DMS153 treated with DMSO at 0.1 percent for 48 hours (cell line): ENCODE measurements around the gene LIMS1.
A peak's percentile ranks its signal among the peaks of the same experiment; 100 is the strongest.
"Not testable (repeated sequence)": the region's sequence is repeated elsewhere in the genome, so short reads cannot be mapped to it uniquely, and the experiment has no call there.

Experiments used
- DNase-seq: peaks from one replicate; lab custom pipeline; 2025; ENCODE audit not compliant: unreplicated experiment; lab: John Stamatoyannopoulos, UW

The LIMS1 gene

DNA sequence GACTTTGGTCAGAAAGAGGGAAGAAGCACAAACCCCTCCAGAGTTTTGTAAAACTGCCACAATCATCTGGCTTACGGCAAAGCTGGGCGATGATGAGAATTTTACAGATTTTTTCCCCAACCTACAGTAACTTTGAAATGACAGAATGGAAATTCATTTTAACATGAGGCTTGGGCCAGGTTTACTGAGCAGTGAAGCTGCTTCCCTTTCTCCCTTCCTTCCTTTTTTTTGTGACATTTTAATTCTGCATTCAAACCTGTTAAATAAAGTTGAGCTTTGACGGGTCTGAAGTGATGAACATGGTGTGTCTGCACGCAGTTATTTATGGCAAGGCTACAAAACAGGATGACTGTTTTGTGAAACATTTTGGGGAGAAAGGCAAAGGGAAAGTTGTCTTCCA lies 123.2 kb downstream of the LIMS1 start:
- not testable (repeated sequence) for DNase-seq

DNA sequence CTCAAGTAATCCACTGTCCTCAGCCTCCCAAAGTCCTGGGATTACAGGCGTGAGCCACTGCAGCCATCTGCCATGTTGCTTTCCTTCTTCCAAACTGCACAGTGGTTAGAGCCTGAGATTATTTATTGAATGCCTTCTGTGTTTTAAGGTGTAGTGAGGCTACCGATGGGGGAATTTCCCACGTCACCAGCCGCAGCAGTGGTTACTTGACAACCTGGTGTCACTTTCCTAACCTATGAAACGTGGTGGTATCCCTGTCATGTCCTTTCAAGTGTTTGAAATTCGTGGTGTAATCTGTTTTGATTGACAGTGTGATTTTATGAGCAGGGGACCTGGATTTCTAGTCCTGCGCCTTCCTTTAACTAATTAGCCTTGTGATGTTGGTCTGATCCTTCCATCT lies 124.3 kb downstream of the LIMS1 start:
- not testable (repeated sequence) for DNase-seq

DNA sequence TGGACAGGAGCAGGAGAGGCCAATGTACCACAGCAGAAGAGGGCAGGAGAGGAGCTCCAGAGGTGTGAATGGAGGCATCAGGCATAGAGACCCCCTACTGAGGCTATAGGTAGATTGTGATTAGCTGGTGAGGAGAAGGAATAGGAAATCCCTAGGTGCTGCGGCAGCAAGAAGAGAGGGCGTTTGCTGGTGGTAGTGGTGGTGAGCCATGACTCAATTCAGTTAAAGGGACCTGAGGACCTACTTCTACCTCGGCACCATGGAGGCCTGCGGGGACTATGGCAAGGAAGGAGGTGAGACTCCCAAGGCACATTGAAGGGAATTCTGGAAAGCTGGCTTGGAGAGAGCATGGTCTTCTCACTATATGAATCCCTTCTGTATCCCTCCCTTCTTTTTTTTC lies 127.2 kb downstream of the LIMS1 start:
- DNase-seq: not testable (repeated sequence)

DNA sequence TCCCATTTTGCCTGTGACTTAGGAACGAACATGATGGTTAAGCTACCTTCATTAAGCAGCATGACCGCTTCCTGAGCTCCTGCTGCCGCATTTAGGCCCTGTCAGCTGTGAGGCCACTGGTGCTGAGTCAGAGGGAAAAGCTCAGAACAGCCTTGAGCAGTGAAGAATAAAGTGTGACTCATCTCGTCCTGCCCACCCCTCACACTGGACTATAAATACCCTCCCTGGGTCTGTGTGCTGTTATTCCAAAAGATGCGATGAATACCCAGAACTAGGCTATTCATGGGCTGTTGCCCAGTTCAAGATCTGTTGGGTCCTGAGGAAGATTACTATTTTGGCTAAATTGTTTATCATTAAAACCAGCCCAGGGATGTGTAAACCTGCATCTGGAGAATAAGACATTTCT lies 127.9 kb downstream of the LIMS1 start:
- DNase-seq: not testable (repeated sequence)

DNA sequence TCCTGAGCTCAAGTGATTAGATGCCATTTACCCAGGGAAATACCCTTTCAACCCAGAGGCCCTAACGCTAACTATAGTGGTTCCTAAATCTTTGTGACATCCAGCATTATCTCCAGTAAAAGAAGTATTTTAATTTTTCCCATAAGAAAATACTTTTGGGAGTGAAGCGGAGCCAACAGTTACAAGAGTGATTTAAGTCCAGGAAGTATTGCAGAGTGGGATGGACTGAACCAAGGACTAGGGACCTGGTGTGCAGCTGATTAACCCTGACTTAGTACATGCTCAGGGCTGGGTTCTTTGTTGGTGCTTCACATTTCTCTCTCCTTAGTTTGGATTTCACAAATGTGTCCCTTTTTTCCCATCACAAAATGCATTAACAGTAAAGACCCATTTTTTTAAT lies 129.1 kb downstream of the LIMS1 start:
- DNase-seq: not testable (repeated sequence)

DNA sequence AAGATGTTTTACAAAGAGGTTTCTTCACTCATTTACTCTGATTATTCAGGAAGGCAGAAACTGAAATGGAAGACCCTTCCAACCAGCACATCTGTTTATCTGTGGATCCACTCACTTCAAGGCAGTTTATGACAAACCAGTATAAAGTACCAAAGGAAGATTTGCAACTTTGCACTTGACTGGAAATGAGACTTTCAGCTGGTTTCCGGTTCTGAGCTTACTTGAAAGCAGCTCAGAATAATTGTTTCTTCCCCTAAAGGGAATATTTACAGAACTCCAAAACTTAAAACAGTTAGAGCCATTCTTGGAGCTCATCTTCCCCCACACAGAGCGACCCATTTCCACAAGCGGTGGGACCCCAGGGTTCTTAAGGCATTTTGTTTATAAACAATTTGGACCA lies 129.8 kb downstream of the LIMS1 start:
- DNase-seq: not testable (repeated sequence)

DNA sequence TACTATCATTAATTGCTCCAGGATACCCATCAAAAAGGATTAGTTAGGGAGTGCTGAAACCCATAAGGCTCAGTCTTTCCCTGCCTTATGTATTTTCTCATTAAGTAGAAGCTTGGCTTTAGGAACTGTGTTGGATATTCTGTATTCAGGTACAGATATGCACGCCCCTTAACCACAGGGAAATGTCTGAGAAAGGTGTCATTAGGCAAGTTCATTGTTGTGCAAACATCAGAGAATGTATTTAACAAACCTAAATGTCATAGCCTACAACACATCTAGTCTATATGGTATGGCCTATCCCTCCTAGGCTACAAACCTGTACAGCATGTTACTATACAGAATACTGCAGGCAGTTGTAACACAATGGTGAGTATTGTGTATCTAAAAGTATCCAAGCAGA lies 130.7 kb downstream of the LIMS1 start:
- DNase-seq: not testable (repeated sequence)

DNA sequence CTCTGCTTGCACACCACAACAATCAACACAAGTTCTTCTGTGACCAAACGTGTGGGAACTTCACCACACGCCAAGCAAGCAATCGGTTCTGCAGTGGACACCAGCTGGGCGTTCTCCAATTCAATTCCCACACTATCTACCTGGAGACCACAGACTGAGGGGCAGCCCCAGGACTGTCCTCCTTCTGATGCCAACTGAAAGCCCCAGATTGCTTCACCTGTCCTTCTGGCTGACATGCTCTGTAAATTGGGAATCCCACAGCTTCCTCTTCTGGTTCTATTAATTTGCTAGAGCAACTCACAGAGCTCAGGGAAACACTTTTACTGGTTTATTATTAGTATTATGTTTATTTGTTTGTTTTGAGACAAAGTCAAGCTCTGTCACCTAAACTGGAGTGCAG lies 131.7 kb downstream of the LIMS1 start:
- DNase-seq: not testable (repeated sequence)

DNA sequence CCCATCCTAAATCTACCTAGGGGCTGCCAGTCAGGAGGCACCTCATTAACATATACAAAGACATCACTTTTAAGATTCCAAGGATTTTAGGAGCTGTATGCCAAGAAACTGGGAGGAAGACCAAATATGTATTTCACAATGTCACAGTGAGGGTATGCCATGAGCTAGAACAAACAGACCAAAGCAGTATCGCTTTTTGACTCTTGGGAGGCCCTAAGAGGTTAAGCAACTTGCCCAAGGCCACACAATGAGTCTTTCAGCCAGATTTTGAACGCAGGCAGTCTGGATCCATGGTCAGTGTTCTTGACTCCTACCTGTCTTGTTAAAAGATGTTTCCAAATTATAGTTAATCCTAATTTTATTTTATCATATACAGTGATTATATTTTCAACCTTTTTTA lies 132.9 kb downstream of the LIMS1 start:
- DNase-seq: not testable (repeated sequence)

DNA sequence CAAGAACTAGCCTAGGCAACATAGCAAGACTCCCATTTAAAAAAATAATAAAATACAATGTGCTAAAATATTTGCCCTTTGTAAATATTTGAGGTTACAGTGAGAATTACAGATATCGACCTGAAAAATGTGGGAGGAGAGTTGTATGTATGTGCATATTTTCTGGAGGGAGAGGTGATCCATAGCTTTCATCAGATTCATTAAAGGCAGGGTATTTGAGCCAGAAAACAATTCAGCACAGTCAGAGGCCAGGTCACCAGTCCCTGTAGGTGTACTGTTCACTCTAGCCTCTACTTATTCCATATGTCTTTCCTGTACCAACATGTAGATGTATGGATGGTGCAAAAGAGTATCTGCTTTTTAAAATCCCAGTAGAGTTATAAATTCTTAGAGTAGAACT lies 136.0 kb downstream of the LIMS1 start:
- DNase-seq: not testable (repeated sequence)

DNA sequence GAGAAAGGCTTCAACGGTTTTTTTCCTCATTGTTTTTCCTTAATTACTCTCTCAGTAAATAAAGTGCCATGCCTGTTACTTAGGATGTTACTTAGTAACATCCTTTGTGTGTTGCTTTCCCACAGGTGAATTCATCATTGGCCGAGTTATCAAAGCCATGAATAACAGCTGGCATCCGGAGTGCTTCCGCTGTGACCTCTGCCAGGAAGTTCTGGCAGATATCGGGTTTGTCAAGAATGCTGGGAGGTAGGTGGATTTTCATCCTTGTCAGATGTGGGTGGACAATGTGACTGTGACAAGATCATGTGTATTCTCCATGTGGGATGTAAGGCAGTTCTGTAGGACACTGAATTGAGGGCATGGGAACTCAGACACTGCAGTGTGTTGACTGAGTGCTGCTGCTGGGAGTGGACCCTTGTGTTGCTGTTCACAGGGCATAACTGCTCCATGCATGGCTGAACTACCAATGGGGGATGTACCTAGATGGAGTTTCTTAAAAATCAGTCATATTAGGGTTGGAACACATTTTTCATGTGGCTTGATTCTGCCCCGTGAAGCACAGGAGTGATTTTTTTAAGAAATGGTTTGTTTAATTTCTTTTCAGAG lies 138.0 kb downstream of the LIMS1 start:
- not testable (repeated sequence) for DNase-seq

DNA sequence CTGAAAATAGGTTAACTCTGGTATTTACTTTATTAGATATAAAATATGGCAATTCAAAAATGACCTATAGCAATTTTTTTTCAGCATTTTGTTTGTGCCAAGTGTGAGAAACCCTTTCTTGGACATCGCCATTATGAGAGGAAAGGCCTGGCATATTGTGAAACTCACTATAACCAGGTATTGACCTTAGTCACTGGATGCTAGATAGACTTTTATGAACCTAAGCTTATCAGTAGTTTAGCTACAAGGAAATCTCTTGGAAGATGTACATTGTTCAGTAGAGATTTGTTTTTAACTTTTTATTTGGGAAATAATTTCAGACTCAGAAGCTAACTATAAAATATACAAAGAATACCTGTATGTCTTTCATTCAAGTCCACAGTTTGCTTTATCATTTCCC lies 142.3 kb downstream of the LIMS1 start:
- DNase-seq: not testable (repeated sequence)

DNA sequence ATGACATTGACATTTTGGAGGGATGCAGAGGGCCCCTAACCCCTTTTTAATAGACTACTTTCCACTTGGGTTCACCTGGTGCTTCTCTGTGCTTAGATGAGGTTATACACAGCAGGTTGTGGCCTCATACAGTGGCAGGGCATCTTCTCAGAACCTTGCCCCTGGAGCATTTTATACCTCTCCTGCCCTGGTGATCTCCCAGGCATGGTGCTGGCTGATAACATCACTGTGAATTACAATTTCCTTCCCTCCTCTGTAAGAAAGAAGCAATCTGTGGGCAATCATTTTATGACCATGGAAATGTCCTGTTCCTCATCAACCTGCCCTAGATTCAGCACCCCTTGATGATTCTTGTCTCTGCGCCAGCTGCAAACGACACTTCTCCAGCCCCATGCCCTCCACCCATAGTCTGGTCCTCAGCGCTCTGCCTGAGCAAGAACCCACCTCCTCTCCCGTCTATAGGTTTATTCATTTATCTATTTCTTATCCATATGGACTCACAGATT lies 143.0 kb downstream of the LIMS1 start:
- DNase-seq: not testable (repeated sequence)

DNA sequence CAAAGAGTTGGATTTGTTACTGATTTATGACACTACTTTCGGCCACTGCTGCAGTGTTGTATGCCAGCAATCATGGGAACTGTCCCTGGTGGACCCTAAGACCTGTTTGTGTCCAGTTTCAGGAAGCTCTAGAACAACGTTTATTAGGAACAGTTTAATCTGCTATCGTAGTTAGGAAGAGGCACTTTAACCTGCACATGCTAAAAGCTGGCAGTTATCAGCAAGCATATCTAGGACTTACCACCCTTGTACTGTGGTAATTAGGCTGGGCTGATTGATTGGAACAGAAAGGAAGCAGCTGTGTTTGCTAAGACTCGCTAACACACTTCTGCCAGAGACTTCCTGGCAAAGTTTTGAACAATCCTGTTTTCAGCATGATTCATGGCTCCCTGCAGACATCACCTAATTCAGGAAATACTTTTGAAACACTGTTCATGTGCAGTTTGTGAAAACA lies 144.0 kb downstream of the LIMS1 start:
- DNase-seq: peak; percentile 78

DNA sequence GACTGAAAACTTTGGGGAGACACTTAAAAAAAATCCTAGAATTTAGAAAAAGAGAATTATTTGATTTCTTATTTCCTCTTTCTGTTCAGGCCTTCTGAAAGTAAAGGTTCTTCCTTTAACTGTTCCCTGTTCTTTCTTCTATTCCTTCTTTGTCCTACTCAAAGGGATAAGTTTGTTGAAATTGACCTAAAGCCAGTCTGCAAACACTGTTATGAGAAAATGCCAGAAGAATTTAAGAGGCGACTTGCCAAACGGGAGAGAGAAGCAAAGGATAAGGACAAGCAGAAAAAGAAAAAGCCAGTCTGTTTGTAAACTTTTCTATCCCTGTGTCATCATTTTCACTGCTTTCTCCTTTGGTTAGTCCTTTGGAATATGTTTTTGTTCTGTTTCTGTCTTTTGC lies 146.5 kb downstream of the LIMS1 start:
- DNase-seq: not testable (repeated sequence)

DNA sequence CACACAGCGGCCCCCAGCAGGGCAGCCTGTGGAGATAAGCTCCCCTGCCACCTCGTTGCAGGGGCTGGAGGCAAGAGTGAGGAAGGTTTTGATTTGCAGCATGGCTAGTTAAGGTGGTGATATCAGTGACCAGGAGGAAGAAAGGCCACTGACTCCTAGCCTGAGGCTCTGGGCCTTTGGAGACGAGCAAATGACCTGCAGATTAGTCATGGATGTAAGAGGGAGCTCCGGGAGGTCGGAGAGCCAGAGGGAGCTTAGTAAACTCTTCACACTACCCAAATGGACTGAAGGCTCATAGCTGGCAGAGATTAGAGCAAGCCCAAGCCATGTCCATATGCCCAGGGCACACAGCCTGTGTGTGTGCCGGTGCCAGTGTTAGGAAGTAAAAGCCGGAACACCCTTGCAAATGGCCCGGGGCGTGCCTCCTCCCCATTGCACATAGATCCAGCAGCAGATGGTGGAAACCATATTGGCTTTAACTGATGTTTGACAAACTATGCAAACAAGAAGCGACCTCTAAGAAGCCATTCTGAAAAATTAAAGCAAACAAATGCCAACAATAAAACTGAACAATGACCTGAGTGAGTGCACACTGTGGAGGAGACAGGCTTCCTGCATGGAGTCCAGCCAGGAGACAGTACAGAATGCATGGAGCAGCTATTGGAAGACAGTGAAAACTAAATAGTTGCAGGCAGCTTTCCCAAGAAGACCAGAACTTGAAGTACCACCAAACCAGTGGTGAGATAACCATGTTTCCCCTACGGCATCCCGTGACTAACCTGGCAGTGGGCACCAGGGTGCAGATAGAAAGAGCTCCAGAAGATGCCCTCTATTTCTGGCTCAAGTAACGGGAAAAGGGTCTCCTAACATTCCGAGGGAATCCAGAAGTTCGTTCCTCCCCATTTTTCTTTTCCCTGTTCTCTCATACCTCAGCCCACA lies 154.8 kb downstream of the LIMS1 start:
- not testable (repeated sequence) for DNase-seq

DNA sequence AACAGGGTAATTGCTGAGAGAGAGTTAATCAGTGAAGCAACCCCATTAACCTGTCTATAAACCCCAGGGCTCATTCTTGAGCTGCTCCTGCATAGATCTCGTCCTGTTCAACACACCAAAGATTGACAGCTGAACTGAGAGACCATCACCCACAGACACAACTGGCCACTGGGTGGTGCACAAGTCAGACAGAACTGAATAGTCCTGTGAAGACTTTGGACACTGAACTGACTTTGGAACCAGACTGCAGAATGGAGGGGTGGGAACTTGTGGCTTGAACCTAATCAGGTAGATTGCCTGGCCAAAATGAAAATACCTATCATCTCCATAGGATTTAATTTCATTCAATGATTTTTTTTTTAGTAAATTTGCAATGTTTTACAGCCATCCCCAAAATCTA lies 155.7 kb downstream of the LIMS1 start:
- not testable (repeated sequence) for DNase-seq

DNA sequence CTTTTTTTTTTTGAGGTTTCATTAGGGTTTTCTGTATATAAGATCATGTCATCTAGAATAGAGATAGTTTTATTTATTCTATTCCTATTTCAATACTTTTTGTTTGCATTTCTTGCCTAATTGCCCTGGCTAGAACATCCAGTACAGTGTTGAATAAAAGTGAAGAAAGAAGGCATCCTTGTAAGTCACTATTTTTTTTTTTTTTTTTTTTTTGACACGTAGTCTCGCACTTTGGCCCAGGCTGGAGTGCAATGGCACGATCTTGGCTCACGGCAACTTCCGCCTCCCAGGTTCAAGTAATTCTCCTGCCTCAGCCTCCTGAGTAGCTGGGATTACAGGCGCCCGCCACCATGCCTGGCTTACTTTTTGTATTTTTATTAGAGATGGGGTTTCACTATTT lies 157.2 kb downstream of the LIMS1 start:
- DNase-seq: no peak

DNA sequence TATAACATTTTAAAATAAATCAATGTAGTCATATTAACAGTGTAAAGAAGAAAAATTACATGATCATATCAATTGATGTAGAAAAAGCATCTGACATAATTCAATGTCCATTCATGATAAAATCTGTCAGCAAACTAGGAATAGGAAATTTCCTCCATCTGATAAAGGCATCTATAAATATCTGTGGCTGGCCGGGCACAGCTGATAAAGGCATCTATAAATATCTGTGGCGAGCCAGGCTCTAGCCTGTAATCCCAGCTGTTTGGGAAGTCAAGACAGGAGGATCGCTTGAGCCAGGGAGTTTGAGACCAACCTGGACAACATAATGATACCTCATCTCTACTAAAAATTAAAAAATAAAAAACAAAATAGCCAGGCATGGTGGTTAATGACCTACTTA lies 166.9 kb downstream of the LIMS1 start:
- no peak for DNase-seq

DNA sequence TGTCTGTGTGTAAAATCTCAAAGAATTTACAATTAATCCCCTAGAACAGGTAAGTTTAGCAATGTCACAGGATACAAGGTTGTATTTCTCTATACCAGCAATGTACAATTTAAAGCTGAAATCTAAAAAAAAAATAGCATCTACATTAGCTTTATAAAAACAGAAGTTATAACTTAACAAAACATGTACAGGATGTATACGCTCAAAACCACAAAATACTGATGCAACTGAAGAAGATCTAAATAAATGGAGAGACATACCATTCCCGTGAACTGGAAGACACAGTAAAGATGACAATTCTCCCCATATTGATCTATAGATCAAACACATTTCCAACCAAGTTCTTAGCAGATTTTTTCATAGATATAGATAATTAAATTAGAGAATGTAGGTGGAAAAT lies 167.5 kb downstream of the LIMS1 start:
- DNase-seq: no peak

DNA sequence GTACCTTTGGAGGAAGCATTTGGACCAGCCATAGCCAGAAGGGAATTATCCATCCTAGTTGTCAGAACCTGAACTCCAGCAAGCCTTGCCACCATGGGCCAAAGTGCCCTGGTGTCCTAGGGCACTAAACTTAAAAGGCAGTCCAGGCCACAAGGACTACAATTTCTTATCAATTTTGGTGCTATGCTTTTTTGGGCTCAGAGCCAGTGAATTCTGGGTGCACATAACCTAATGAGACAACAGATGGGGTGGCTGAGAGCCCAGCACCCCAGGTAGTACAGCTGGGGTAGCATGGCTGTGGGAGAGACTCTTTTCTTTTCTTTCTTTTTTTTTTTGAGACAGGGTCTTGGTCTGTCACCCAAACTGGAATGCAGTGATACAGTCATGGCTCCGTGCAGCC lies 170.6 kb downstream of the LIMS1 start:
- no peak for DNase-seq

DNA sequence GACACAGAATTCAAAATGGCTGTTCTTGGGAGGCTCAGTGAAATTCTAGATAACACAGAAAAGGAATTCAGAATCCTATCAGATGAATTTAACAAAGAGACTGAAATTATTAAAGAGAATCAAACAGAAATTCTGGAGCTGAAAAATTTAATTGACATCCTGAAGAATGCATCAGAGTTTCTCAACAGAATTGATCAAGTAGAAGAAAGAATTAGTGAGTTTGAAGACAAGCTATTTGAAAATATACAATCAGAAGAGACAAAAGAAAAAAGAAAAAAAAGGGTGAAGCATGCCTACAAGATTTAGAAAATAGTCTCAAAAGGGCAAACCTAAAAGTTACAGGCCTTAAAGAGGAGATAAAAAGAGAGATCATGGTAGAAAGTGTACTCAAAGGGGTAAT lies 173.0 kb downstream of the LIMS1 start:
- no peak for DNase-seq
